Myocyte (in vitro differentiated cells): ENCODE measurements around the gene PEPD. TPM values are rescaled to one million over a fixed set of nuclear protein-coding genes. Genes with fewer than 3 reads are reported as not detected.
A peak's percentile ranks its signal among the peaks of the same experiment; 100 is the strongest.

Experiments
- DNase-seq: peaks from one replicate; pipeline ENCODE4 v3.0.0-alpha.2; 2012; ENCODE audit warnings: low read depth
- total RNA-seq: library from RNA; depleted of rRNA; stranded (reverse); fragments of >200 nt; gene quantifications from 2 replicates; pipeline ENCODE4 v1.2.3, GENCODE V29; 2014

The PEPD gene
- total RNA-seq, 1 donor from 2014 or later, result 68.2 TPM

DNA sequence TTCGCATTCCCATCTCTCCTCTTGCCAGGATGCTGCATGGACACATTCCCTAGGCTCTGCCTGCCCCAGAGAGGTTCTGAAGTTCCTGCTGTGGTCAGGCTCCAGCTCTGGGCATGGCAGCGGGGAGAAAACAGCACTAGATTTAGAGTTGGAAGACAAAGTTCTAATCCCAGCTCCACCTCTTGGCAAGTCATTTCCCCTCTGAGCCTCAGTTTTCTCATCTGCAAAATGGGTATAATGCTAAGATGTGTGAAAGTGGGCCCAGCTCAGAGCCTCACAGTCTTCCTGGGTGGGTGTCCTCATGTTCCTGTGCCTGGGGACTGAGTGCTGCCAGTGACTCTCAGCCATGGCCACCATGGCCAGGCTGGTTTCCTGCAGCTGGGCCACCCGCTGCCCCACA is 9.6 kb downstream of the PEPD start:
- no peak for DNase-seq

DNA sequence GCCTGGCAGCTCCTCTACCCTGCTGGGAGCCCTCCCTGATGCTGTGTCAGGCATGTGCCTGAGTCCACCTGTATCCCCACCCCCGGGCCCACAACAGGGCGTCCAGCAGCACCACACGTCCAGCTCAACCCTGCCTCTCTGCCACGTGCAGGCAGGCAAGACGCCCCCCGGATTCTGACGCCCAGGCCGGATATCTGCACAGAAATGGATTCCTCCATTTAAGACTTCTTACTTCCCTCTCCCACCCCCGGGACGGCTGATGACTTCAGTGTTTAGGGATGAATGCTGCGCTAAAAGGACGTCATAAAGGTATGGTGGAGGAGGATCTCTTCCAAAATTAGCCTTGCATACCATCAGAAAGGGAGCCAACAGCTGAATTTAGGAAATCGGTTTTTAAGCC is 10.2 kb downstream of the PEPD start:
- DNase-seq, result no peak

DNA sequence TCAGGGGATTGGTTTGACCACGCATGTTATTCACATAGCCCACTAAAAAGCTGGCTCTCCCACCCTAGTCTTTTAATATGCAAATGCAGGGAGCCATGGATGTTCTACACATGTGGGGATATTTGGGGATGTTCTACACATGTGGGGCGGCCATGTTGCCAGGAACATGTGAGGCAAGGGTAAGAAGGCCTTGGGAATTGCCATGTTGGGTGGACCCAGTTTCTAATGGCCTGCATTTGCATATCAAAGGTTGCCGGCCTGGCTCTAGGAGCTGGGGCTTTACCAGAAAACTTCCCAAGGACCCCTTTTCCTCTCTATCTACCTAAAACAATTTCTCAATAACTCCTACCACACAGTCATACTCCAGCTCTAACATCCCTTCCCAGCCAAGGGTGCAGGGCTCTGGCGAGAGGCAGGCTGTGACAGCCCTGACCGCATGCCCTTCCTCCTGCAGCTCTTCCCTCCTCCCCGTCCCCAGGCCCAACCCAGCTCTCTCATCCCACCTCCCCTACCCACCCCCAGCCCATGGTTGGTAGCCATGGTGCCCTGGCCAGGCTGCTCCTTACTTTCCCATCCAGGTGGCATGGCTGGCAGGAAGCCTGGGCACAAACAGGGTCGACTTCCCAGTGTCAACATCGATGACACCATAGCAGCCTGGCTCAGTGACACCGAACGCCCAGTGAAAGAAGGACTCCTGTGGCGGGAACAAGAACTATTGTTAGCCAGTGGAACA is 11.0 kb downstream of the PEPD start:
- DNase-seq, result no peak

DNA sequence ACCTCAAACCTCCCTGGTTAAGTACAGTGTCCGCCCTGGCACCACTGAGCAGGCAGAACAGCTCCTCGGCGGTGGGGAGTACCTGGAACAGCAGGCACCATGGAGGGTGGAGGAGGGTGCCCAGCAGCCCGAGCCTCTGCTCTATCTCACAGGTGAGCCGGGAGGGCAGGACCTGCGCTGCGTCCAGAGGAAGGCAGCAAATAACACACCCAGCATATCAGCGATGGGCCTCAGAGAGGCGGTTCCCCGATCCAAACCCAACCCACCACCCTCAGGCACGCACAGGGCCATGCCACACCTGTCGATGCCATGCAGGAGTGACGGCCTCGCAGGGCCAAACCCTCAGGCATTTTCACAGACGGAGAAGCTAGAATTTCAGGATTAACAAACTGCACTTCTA is 11.8 kb downstream of the PEPD start:
- DNase-seq, result no peak

DNA sequence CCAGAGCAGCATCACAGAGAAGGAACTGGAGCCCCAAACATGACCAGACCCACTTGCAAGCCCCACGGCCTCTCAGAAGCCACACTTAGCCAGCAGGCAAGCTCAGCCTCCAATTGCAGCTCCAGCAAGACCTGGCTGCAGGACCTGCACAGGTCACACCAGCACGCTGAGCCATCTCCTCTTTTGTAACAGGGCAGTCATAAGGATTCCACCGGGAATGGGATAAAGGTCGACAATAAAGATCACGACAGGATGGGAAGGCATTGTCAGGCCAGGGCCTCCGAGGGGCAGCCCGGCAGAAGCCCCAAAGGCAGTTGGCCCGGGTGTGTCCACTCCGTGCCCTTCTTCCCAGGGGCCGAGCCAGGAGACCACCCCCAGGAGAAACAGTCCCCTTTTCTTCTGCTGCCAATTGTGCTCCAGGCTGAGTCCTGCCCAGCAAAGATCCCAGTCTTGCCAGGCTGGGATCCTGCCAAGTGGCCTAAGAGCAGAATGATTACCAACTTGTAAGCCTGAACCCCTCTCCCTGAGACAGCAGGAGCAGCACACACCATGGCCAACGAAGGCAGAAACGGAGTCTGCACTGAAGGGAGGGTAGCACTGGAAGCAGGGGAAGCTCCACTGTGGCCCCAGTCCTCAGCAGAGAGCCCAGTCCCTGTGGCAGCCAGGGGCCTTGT is 12.5 kb downstream of the PEPD start:
- no peak for DNase-seq

DNA sequence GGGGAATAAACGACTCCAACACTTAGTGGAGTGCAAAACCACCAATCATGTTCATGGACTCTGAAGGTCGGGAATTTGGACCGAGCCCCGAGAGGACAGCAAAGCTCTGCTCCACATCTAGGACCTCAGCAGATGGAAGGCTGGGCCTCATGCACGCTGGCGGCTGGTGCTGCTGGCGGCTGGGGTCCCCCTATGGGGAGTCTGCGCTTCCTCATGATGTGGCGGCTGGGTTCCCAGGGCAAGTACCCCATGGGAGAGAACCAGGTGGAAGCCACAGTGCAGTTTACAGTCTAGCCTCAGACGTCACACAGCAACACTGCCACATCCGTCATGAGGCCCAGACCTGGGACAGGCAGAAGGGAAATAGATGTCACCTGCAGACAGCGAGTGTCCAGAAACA is 13.2 kb downstream of the PEPD start:
- DNase-seq, result no peak

DNA sequence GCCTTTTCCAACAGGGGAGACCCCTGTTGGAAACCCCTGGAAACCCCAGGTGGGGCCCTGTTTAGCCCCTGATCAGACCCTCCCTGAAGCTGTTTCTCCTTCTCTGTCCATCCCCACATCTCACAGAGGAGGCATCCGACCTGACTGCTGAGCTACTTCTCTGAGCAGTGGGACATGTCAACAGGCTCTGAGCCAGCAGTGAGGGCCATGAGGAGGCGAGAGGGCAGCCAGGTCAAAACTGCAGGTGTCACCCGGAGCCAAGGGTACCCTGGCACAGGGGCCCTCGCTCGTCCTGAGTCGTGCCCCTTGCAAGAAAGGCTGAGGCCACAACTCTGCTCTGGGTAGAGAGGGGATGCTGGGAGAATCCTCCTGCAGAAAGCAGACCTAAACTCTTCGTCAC is 13.6 kb downstream of the PEPD start:
- DNase-seq, result no peak

DNA sequence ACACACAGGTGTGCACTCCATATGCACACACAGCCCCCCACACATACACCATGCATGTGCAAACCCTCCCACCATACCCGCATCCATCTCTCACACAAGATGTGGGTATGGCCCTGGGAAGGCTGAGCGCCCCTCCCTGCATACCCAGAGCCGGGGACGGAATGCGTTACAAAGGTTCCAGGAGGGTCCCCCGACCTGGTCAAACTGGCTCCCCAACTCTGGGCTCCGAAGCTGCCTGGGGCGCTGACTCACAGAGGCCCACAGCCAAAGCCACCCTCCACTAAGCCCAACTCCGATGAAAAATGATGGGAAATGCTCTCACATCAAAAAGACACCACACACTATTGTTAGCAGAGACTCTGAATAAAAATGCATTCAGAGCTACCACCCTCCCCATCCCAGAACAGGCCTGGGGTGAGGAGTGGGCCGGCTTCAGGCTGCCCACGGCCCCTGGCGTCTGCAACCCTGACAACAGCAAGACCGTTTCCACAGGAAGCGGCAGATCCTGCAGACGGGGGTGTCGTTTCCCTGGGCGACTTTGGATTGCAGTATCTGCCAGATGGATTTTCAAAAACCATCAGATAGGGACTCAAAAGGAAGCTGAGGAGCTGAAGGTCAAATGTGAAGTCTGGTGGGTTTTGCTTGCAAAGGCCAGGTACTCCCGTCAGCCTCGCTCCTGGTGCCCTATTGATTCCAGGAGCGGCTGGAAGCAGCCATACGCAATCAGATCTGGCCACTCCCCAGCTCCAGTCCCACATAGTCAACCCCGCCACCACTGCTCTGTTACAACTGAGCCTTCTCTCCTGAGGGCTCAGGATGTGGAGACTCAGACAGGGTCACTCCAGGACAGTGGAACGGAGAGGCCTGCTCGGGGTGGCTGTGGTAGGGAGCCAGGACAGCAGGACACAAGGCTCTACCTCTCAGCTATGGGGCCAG is 14.3 kb downstream of the PEPD start:
- no peak for DNase-seq

DNA sequence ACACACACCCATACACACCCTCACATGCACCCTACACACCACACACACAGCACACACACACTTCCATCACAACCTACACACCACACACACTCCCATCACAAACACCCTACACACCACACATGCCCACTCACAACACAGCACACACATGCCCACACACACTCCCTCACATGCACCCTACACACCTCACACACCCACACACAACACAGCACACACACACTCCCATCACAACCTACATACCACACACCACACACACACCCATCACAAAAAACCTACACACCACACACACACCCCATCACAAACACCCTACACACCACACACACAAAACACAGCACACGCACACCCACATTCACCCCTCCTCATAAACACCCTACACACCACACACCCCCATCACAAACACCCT is 15.1 kb downstream of the PEPD start:
- no peak for DNase-seq

DNA sequence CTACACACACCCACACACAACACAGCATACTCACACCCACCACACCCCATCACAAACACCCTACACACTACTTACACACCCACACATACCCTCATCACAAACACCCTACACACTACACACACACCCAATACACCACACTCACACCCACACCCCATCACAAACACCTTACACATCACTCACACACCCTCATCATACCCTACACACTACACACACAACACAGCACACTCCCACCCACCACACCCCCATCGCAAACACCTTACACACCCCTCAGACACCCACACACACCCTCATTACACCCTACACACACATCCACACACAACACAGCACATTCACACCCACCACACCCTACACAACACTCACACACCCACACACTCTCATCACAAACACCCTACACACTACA is 15.8 kb downstream of the PEPD start:
- no peak for DNase-seq

DNA sequence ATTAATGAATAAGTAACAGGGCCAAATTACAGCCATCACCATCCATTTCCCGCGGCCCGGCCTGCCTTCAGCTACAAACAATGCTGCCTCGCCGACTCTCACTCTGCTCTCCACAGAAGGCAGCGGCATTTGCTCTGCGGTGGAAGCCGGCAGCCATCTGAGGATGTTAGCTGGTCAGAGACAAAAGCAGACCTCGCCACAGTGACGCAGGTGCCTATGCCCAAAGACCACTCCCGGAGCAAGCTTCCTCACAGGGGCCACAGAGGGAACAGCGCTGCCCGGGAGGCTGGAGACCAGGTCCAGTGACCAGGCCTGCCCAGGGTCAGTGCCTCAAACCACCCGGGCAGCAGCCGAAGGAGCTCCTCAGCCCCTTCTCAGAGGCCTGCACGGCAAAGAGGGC is 16.4 kb downstream of the PEPD start:
- no peak for DNase-seq

DNA sequence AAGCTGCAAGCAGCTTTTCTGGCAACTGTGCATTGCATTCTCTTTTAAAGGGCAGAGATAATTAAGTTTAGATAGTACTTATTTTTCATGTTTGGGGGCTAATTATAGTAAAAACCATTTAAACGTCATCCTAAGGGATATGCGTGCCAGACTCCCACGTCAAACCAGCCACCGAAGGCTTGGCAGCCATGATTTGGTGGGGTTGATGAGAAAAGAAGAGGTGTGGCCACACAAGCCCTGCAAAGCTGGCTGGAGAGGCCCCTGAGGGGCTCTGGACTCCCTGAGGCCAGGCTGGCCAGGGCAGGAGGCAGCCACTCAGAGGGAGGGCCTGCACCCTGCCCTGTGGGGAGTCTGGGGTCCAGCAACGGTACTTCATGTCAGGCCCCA is 17.5 kb downstream of the PEPD start:
- no peak for DNase-seq

DNA sequence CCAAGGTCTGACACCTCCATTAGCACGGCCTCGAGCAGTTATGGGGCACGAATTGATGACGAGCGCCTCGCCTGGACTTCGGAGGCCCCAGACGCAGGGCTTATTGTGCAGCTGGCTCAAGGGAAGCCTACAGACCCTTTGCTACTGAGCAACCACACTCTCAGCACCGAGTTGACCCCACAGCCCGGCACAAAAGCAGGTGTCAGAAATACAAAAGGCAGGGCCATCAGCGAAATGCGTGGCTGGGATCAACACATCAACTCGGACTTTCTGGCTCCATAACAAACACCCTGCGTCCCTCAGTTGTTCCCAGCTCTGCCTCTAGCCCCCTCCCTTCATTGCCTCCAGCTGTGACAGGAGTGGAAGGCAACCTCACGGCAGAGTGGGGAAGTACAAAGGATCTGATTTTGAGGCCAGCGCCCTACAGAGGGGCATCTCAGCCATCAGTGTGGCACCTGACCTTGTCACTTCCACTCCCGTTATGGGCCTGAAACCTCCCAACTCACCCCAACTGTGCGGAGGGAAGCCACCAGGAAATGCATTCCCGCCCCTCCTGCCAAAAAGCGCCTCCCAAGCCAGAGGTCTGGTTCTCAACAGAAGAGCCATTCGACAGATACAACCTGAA is 18.0 kb downstream of the PEPD start:
- DNase-seq, result no peak

DNA sequence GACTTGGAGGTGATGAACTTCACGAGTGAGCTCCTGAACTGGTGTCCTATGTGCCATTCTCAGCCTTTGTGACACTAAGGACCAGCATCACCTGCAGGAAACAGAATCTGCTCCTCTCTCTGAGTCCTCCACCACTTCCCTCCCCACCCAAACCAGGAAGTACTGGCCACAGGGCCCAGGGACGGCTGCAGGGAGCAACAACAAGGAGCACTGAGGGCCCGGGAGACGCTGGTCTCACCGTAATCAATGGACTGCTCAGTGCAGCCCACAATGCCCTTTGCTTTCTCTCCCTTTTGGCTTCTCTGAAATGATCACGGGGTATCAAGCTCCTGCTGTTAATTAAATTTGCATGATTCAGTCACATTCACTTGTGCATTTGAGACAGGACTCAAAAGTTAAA is 18.6 kb downstream of the PEPD start:
- no peak for DNase-seq

DNA sequence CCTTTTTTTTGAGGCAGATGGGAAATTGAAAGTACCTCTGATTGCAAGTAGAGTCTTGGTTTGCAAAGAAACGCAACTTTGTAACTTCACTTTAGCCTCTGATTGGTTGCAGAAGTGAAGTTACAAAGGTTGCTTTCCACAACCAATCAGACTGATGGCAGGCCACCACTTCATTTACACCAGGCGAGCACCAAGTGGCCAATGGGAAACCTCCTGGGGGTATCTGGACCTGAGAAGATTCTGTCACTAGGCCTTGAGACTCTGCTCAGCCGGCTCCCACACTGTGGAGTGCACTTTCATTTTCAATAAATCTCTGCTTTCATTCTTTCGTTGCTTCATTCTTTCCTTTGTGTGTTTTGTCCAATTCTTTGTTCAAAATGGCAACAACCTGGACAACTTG is 19.1 kb downstream of the PEPD start:
- DNase-seq, result no peak

DNA sequence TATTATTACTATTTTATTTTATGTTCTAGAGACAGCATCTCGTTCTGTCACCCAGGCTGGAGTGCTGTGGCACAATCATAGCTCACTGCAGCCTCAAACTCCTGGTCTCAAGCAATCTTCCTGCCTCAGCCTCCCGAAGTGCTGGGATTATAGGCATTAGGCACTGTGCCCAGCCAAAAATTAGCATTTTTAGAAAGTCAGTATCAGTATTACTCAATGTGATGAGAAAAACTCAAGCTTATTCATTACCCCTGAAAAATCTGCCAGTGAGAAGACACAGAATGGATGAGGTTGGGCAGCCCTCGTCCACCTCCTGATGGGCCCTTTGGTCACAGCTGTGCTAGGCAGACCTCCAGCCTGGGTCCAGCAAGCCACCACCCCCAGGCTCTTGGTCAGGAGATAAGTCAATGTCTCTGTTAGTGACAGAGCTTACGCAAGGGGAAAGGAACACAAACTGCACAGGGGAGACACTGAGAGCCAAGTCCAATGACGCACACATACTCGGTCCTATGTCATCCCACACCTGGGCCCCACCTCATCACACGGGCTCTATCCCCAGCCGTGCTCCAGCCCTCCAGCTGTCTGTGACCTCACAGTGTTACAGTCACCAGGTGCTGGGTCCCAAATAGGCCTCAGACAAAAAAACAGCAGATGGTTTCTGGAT is 19.8 kb downstream of the PEPD start:
- no peak for DNase-seq

DNA sequence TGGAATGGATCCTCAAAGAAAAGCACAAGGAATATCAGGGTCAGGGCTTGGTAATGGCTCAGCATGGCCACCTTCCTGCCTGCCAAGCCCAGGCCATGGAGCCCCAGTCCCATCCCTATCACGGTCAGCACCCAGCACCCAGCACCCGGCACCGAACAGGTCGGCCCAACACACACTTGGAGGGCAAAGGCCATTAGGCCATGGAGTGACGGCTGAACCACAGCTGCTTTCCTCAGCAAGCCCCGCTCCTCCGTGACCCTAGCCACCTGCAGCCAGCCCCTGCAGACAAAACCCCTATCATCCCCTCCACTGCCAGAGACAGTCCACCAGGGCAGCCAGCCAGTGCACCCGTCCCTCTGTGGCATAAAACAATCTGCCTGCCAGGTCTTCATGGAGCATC is 20.6 kb downstream of the PEPD start:
- DNase-seq, result no peak

DNA sequence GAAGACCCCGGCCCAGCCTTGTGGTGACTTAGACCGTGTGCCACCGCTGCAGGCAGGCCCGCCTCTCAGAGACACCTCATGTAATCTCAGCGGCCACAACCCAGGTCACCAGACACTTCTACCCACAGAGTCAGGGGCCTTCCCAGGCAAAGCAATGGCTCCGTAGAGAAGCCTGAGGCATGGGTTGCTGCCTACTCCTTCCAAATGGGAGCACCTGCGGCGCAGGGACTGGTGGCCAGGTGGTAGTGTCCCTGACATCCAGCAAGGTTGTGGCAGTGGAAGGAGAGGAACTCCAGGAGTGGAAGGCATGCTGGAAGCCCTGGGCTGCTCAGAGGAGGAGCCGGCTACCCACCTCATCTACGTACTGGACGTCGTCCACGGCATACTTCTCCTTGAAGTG is 21.0 kb downstream of the PEPD start:
- no peak for DNase-seq

DNA sequence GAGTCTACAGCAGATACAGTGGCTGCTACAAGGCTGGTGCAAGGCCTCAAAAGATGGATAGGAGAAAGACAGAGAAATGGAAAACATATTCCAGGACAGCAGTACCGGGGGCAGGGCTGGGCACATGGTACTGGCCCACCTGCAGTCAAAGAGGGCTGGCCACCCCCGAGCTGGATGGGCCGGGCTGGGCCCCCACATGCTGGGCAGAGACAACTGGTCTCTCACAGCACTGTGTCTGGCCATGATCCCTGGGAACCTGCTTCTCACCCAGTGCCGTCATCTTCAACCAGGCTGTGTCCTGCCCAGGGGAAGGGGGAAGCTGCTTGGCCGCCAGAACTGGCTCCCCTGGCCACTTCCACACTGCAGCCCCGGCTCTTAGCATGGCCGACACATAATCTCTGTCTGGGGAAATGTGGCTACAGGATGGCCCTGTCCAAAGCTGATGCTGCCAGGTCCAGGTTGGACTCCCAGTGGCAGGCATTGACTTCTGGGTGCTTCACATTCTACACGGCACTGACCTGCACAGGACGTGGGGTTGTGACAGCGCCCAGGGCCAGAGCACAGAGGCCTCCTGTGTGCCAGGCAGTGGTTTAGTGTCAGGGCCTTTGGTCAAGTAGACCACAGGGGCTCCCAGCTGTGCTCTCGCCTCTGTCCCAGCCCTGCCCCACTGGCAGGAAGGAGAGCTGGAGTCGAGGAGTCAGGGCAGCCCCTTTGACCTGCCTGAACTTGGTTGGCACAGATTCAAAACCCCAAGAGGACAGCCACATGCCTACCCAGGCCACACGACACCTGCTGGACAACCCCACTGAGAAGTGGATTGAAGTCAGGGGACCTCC is 21.7 kb downstream of the PEPD start:
- peak; percentile 76 for DNase-seq

DNA sequence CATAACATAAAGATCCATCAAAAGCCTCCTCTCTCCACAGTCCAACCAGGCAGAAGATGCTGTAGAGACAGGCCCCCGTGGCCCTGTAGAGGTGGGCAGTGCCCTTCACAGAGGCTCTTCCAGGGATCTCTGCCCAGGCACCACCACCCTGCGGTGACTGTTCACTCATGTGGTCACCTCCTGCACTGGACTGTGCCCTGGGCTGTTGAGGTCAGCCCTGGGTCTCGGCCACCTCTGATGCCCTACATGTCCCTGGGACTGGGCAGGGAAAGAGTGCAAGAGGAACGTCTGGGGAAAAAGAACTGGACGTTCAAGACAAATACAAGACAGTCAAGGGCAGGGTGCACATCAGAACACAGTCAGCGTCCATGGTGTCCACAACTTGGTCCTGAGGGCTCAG is 22.3 kb downstream of the PEPD start:
- no peak for DNase-seq
